ENCODE measurements around the gene SCN2A. TPM values are rescaled to one million over a fixed set of nuclear protein-coding genes. Genes with fewer than 3 reads are reported as not detected.

The SCN2A gene
- total and polyA plus RNA-seq, 10 of the 15 experiments (the other 5 are each of a cell fraction or from before 2014, with no cell fraction given) = 0.01 TPM; not detected in 8

- 31% methylated on average over 2 of the region's 2 CpGs for WGBS (ENCODE audit: insufficient coverage, insufficient replicate concordance, low lambda C conversion rate, missing lambda C conversion rate)
- TF ChIP-seq RUNX3 (IDR thresholded peaks at IDR 0.05; ENCODE audit: low read length) = peak; percentile 11; the same call in 1 of the 2 replicates
- TF ChIP-seq SPI1 (IDR thresholded peaks at IDR 0.05; ENCODE audit: borderline replicate concordance, insufficient read depth, low read depth, low read length) = peak; percentile 65; the same call in 1 of the 2 replicates
- TF ChIP-seq SRF (IDR thresholded peaks at IDR 0.05; ENCODE audit: low read depth in 2 of 2, low read length in 2 of 2) = no peak
- no peak for TF ChIP-seq E2F8 (IDR thresholded peaks at IDR 0.05; ENCODE audit: low read depth, partially characterized antibody)
- TF ChIP-seq ZNF687 (IDR thresholded peaks at IDR 0.05) = no peak
- ChIA-PET CTCF (interaction anchor here (0.6 to 1.5 kb wide), 3 partner anchors 11 to 51 kb away, joined by 3 to 8 read pairs (median 3); partner anchors contain the start of genes SCN2A and SCN3A), SMC1A (ENCODE audit: uncharacterized antibody, unreplicated experiment) (interaction anchor here (1.0 to 1.6 kb wide), 2 partner anchors 11 kb away, joined by 3 to 5 read pairs; partner anchors contain the start of gene SCN3A), POLR2A (no interaction called here), RAD21 (ENCODE audit: unreplicated experiment) (interaction anchor here (1.1 kb wide), 1 partner anchor 200 kb away, joined by 3 read pairs; no protein-coding TSS in a partner anchor)
- no peaks in the 10 kb centered on the region for H3K27me3 ChIP-seq (replicated peaks in 1 of 2; ENCODE audit: control insufficient read depth in 2 of 2, insufficient read depth in 2 of 2, low read length in 1 of 2)
- H3K9ac ChIP-seq (ENCODE audit: control insufficient read depth, insufficient read depth, low read length) = no peak overlapping the region
- H4K20me1 ChIP-seq (ENCODE audit: control insufficient read depth, insufficient read depth) = no peaks in the 10 kb centered on the region
- intact Hi-C loops (cut with micrococcal nuclease; ENCODE audit: unreplicated experiment) = no loop called here
- peaks cover 6% of the 10 kb centered on the region; the same call in 1 of the 2 replicates for H3K4me1 ChIP-seq (ENCODE audit: control insufficient read depth, insufficient read depth, low read length)
- no peaks in the 10 kb centered on the region for H3K36me3 ChIP-seq (ENCODE audit: control insufficient read depth in 2 of 2, insufficient read depth in 2 of 2, low read length in 1 of 2)
- H3K4me3 ChIP-seq = no peak overlapping the region
- DNase-seq (ENCODE audit: low read depth, low spot score) (no peak), FAIRE-seq (no peak), ATAC-seq (peak; percentile 69)
- peak overlapping the region; percentile 26 for H3K4me2 ChIP-seq (ENCODE audit: control insufficient read depth, insufficient read depth)
- in situ Hi-C loops (cut with MboI) = no loop called here
- H3K9me3 ChIP-seq (replicated peaks; ENCODE audit: control insufficient read depth, insufficient read depth, low read length) = no peaks in the 10 kb centered on the region
- no TSS peak for BruUV-seq (replicated peaks)
- no peak overlapping the region for H3K27ac ChIP-seq (ENCODE audit: control insufficient read depth, insufficient read depth)
- H3K79me2 ChIP-seq (ENCODE audit: control insufficient read depth, insufficient read depth, low read length) = no peaks in the 10 kb centered on the region
- no peak overlapping the region for H2AFZ ChIP-seq (ENCODE audit: control insufficient read depth, low read depth, low read length)
Observed at GRCh38 chr2:165192729-165193128, 46.5 kb upstream of the SCN2A start.
